ENCODE results near the gene WNT8A.
"Not testable (repeated sequence)": the region's sequence is repeated elsewhere in the genome, so short reads cannot be mapped to it uniquely, and the experiment has no call there.

WNT8A gene, protein sequence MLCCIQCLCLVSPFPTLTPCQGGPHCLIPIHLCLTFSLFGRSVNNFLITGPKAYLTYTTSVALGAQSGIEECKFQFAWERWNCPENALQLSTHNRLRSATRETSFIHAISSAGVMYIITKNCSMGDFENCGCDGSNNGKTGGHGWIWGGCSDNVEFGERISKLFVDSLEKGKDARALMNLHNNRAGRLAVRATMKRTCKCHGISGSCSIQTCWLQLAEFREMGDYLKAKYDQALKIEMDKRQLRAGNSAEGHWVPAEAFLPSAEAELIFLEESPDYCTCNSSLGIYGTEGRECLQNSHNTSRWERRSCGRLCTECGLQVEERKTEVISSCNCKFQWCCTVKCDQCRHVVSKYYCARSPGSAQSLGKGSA

DNA sequence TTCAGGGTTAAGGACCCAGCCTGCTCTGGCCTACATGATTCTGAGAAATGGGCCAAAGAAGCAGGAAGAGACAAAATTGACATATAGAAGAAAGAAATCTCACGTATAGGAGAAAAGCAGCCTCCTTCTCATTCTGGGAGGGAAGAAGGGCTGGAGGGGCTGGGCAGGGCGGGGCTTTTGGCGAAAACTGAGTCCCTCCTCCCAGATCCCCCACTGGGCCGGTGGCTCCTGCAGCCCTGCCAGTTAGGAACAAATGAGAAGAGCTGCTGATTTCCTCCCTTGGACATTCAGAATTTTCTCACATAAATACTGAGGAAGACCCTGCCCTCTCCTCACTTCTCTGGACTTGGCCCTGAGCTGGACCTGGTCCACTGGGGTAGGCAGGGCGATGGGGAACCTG is at the start of gene WNT8A:
WNT8A (plus strand) TSS at position 332 of the 400 bp plus-strand sequence. CDS start 95 bp downstream, outside the sequence.
- DNase-seq, result no peak

DNA sequence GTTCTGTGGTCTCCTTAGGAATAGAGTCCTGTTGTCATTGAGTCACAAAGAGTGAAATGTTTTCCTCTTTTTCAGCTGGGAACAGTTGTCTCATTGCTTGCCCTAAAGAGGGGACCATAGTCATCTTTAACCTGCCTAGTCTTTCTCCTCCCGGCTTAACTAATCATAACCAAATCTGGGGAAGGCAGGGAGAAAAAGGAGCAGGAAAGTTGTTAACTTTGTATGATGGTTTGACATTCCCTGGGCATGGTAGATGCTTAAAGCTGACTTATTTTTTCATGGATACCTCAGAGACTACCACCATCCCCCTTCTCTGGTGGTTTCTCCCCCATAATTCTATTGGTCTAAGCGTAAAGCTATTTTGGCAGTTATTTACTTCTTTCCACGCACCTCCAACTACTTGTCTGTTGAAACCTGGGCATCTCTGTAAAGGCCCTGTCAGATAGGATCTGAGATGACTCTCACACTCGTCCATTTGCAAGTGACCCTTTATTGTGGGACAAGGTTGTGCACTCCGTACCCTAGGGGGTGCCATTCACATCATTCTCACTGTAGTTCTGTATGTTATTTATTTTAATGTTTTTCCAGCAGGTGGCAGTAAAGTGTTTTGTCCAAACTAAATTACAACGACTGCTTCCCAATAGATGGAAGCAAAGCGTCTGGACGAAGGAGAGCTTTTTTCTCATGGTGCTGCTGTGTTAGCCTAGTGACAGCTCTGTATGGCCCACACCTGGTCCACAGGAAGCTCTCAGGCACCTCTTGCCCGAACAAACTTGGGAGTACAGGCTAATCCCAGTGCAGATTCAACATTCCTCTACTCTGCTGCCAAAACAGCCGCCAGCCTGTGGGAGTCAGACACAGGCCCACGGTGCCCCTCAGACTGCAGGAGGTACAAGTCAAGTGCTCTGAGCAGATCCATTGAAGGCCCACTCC is 48.0 kb upstream of the WNT8A start:
- peak; percentile 57 for DNase-seq

DNA sequence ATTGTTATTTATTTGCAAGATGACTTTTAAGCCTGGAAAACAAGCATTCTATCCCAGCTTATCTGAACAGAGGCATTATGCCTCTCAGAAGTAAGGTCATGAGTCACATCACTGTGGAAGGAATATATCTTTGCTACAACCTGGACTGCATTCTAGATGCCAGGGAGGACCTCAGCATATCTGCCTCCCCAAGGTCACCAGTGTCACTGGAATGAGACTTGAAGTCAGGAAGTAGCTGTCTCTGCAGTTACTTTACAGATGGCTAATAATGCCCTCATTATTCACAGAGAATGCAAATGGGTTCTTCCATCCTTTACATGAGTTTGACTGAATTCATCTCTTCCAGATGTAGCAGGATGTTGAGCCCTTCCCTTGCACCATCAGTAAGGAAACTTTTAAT is 46.6 kb upstream of the WNT8A start:
- no peak for DNase-seq

DNA sequence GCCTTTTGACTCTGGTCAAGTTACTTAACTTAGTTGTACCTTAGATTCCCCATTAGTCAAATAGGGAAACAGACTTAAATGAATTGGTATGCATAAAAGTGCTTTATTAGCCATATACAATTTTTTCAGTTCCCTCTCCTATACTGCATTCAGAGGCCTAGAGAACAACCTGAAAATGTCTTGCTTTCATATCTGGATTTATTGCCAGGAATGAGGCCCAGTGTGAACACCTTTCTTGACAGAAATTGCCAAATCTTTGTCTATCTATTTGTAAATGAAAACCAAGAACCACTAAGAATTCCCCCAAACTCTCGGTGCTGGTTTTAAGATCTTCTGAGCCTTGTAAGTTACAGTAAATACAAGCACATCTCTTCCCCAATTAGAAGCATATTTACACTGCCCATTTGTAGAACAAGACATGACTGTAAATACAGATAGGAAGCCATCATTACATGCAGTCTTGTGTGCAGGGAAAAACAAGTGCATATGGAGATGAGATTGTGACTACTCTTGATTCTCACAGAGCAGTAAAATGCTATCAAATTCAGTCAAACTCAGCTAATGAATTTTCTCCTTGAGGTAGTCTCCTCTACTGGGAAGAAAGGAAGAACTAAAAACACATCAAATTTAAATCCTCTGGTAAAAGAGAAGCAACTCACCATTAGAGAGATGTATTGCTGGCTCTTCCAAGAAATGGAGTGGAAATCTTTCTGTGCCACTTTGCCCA is 45.8 kb upstream of the WNT8A start:
- no peak for DNase-seq

DNA sequence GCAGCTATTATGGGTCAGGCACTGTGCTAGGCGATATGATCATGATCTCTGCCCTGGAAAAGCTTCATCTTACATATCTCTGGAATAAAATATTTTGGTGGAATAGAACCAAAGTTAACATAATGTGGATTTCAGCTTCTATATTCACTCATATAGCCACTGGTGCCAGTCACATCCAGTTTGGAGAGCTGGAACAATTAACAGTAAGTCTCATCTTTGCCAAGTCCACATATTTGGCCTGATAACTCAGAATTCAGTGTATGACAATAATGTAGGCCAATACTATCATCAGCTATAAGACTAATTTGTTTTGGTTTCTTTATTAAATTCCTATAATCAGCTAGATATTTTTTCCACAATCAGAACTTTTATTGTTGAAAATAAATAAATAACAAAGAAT is 45.0 kb upstream of the WNT8A start:
- DNase-seq, result no peak

DNA sequence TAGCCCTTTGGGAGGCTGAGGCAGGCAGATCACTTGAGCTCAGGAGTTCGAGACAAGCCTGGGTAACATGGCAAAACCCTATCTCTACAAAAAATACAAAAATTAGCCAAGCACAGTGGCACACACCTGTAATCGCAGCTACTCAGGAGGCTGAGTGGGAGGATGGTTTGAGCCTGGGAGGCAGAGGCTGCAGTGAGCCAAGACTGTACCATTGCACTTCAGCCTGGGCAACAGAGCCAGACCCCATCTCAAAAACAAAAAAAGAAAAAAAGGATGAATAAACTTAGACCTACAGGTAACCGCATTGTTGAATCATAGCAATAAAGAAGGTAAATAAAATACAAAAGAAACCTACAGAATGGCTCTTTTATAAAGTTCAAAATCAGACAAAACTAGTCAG is 38.5 kb upstream of the WNT8A start:
- DNase-seq, result not testable (repeated sequence)

- DNase-seq, result no peak
Measured at GRCh38 chr5:138051441-138052296, 32.2 kb upstream of the WNT8A start.

GRCh38 chr5:138052718-138053117 is 31.1 kb upstream of the WNT8A start:
- not testable (repeated sequence) for DNase-seq

- DNase-seq, result no peak
Measured at GRCh38 chr5:138053554-138053953, 30.3 kb upstream of the WNT8A start.

- DNase-seq, result no peak
Measured at GRCh38 chr5:138054206-138054605, 29.6 kb upstream of the WNT8A start.

GRCh38 chr5:138054847-138055558 is 28.8 kb upstream of the WNT8A start:
- DNase-seq, result no peak

DNA sequence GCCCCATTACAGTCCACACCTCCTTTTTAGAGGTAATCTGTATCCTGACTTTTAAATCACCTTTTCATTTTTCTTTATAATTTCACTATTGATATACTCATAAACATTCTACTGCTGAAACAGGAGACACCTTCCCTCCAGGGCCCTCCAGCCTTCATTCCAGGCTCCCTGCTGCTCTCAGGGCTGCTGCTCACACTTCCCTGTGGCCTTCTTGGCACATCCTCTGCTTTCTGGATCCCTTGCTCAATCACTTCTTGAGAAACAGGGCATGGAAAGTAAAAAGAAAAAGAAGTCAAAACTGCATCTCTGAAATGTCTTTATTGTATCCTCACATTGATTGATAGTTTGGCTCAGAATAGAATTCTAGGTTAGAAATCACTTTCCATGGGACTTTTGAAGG is 19.3 kb upstream of the WNT8A start:
- no peak for DNase-seq

DNA sequence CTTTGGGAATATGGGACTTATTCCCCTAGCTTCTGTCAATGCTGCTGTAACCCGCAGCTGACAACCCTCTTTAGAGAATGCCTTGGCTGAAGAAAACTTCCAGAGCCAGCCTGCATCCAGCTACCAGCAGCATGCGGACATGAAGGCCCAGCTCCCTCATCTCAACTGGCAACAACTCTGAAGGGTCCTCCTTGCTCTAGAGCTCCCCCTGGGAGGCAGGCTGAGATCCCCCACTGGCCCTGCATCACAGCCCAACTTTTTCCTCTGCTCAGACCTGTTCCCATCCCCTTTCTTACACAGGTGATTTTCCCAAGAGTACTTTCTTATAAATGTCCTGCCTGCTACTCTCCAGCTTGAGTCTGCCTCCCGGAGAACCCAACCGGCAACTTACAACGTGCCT is 18.7 kb upstream of the WNT8A start:
- DNase-seq, result no peak

- DNase-seq, result no peak
Measured at GRCh38 chr5:138067945-138068344, 15.9 kb upstream of the WNT8A start.

DNA sequence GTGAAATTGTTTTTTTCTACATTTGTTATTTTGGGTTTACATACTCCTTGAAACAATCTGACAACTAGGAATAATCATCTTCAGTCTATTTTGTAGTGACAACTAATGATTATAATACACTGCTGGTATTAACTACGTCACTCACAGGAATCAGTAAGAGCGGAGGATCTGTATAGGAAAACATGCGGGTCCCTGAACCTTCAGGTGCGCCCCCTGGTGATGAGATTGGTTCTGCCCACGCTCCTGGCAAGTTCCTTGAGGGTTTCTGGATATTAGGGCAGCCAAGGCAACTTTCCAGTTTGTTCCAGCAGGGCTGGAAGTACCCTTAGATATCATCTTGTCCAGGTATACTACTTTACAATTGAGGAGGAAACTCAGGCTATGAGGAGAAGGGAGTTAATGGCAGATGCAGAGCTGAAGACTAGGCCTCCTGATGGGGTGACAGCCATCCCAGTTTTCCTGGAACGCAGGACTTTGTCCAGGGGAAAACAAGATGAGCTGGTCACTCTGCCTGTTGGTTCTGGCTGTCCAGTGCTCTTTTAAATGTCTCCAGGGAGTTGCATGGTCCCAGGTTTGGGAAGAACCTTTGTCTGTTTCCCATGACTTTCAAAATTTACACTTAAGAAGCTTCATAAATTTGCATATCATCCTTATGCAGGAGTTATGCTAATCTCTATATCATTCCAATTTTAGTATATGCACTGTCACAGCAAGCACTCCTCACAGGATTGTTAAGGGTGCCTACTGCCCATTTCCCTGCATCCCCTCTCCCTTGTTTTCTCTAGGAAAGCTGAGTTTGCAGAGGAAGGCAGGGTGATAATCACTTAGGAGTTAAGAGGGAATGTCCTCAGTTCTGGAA is 14.9 kb upstream of the WNT8A start:
- DNase-seq, result peak; percentile 87

DNA sequence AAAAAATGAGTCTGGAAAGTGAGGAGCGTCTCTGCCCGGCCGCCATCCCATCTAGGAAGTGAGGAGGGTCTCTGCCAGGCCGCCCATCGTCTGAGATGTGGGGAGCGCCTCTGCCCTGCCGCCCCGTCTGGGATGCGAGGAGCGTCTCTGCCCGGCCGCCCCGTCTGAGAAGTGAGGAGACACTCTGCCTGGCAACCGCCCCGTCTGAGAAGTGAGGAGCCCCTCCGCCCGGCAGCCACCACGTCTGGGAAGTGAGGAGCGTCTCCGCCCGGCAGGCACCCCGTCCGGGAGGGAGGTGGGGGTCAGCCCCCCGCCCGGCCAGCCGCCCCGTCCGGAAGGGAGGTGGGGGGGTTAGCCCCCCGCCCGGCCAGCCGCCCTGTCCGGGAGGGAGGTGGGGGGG is 13.8 kb upstream of the WNT8A start:
- DNase-seq, result not testable (repeated sequence)

DNA sequence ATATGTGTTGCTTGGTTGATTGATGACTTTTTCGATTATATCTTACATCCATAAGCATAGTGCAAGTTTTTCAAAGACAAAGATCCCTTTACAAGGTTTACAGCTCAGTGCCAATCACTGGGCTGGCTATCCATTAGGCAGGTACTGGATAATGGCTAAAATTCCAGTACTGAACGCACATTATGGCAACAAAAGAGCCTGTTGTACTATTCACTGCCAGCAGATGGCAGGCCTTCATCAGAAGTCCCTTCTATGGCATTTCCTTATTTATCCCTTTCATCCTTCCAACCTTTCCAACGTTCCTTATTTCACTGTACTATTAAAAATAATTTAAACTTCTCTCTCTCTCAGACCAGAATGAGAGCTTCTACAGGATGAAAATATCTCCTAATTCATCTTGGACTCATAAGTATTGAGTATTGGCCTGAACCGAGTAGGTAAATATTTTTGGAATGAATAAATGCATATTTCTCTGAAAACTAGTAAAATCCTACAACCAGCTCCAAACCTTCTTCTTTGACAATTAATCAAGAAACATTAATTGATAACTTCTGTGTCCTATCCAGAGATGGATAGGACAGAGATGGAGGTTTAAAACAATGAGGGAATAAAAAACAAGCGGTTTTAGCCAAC is 6.7 kb upstream of the WNT8A start:
- peak; percentile 58 for DNase-seq

GRCh38 chr5:138078006-138078643 is 5.7 kb upstream of the WNT8A start:
- DNase-seq, result no peak

- DNase-seq, result no peak
Measured at GRCh38 chr5:138082033-138082432, 1.8 kb upstream of the WNT8A start.

- DNase-seq, result no peak
Measured at GRCh38 chr5:138091685-138092084, 7.9 kb downstream of the WNT8A start.

Data from activated CD8-positive, alpha-beta memory T cell treated with anti-CD3 and anti-CD28 coated beads, Interleukin-2, amount 50 U/mL, for 48 hours (primary cell).